ENCODE data around the gene TMEM150B.
A peak's percentile ranks its signal among the peaks of the same experiment; 100 is the strongest.

The TMEM150B gene

DNA sequence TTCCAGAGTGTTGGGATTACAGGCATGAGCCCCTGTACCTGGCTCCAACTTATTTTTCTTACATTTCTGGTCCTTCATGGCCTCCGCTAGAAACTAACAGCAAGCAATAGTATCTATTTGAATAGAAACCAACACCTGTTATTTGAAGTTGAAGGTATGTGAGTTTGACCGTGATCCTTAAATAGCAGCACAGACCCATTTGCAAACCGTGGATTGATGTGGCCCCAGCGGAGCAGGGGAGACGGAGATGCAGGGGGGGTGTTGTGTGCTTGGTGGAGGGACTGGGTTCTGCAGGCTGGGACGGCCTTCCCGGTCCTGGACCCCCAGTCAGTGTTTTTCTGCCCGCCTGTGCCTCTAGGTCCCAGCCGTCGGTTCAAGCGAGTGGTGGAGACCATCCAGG, 16.9 kb downstream of the TMEM150B start:
- TF ChIP-seq POLR2A (IDR thresholded peaks at IDR 0.05; ENCODE audit: low read depth, low read length) (no peak), TAF1 (IDR thresholded peaks at IDR 0.05; ENCODE audit: borderline replicate concordance, low read depth, low read length) (no peak), POLR2AphosphoS5 (IDR thresholded peaks at IDR 0.05; ENCODE audit: low read depth, low read length) (no peak)
- DNase-seq (ENCODE audit: insufficient read length) (no peak), FAIRE-seq (no peak)

DNA sequence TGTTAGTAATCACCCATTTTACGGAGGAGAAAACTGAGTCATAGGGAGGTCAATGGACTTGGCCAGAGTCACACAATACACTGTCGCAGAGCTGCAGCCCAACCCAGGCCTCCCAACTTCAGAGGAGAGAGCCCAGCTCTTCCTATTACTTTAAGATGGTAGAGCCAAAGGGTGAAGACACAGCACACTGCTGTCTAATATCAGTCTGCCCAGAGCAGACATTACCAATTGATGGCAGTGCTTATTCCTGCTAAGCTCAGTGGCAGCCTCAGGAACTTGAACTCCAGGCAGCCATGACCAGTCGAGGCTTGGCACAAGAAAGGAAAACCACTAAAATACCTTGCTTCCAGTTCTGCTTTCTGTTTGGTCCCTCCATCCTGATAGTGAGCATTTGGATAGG, 18.4 kb downstream of the TMEM150B start:
- no peak for FAIRE-seq
- no peak for DNase-seq (ENCODE audit: insufficient read length)

GRCh38 chr19:55305983-55306562, 19.1 kb downstream of the TMEM150B start:
- DNase-seq (ENCODE audit: insufficient read length) (no peak), FAIRE-seq (no peak)
- TF ChIP-seq POLR2AphosphoS5 (IDR thresholded peaks at IDR 0.05; ENCODE audit: low read depth, low read length), result no peak
- no peak for TF ChIP-seq POLR2A (IDR thresholded peaks at IDR 0.05; ENCODE audit: low read depth, low read length)
- TF ChIP-seq TAF1 (IDR thresholded peaks at IDR 0.05; ENCODE audit: borderline replicate concordance, low read depth, low read length), result no peak

More for the DNA sequence above, 18.4 kb downstream of the TMEM150B start:
- TF ChIP-seq POLR2A (IDR thresholded peaks at IDR 0.05; ENCODE audit: low read depth, low read length) (no peak), TAF1 (IDR thresholded peaks at IDR 0.05; ENCODE audit: borderline replicate concordance, low read depth, low read length) (no peak), POLR2AphosphoS5 (IDR thresholded peaks at IDR 0.05; ENCODE audit: low read depth, low read length) (no peak)

DNA sequence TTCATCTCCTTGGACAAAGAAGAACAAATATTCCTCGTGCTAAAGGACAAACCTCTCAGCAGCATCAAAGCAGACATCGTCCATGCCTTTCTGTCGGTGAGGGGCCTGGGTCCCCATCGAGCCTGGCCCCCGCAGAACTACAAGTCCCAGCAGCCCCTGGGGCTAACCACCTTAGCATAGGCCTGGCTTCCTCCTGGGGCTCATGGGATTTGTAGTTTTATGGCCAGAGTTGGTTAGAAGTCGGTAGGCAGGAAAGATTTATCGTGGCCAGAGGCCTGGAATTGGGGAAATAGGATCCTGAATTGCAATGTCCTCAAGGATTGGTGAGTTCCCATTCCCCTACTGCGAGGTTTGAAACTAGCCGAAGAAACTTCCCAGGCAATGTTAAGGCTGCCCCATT, 19.6 kb downstream of the TMEM150B start:
- TF ChIP-seq TAF1 (IDR thresholded peaks at IDR 0.05; ENCODE audit: borderline replicate concordance, low read depth, low read length) (no peak), POLR2AphosphoS5 (IDR thresholded peaks at IDR 0.05; ENCODE audit: low read depth, low read length) (no peak), POLR2A (IDR thresholded peaks at IDR 0.05; ENCODE audit: low read depth, low read length) (no peak)
- no peak for FAIRE-seq
- DNase-seq (ENCODE audit: insufficient read length), result peak; percentile 56

DNA sequence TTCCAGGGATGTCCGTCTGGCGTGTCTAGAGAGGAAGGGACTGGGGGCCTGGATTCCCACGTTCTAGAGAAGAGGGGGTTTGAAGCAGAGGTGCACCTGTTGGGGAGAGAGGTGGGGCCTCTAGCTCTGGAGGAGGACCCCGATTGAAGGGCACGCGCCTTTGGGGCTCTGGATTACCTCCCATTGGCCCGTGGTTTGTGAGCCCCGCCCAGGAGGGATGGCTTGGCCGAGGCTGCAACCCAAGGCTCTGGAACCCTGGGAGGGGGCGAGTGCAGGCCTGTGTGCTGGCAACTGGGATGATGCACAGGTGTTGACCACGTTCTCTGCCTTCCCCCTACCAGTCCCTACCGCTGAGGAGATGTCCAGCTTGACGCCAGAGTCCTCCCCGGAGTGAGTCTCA, 20.2 kb downstream of the TMEM150B start:
- no peak for TF ChIP-seq TAF1 (IDR thresholded peaks at IDR 0.05; ENCODE audit: borderline replicate concordance, low read depth, low read length)
- TF ChIP-seq POLR2AphosphoS5 (IDR thresholded peaks at IDR 0.05; ENCODE audit: low read depth, low read length), result no peak
- TF ChIP-seq POLR2A (IDR thresholded peaks at IDR 0.05; ENCODE audit: low read depth, low read length), result no peak
- DNase-seq (ENCODE audit: insufficient read length) (no peak), FAIRE-seq (no peak)

DNA sequence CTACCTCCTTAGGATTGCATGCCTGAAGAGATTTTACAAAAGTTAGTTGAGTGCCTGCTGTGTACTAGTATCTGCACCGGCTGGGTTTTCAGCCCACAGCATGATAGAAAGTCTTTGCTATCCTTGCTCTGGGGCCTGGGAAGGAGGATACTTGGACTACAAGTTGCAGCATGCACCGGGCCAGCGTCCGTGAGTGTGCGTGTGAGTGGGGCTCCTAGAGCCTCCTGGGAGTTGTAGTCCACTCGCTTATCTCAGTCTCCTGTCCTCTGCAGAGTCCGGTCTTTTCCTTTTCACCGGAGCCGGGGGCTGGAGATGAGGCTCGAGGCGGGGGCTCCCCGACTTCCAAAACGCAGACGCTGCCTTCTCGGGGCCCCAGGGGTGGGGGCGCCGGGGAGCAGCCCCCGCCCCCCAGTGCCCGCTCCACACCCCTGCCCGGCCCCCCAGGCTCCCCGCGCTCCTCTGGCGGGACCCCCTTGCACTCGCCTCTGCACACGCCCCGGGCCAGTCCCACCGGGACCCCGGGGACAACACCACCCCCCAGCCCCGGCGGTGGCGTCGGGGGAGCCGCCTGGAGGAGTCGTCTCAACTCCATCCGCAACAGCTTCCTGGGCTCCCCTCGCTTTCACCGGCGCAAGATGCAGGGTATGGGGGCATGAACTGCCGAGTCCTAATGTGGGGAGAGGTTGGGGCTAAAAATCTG, 20.7 kb downstream of the TMEM150B start:
- TF ChIP-seq POLR2A (IDR thresholded peaks at IDR 0.05; ENCODE audit: low read depth, low read length) (no peak), POLR2AphosphoS5 (IDR thresholded peaks at IDR 0.05; ENCODE audit: low read depth, low read length) (no peak), TAF1 (IDR thresholded peaks at IDR 0.05; ENCODE audit: borderline replicate concordance, low read depth, low read length) (no peak)
- DNase-seq (ENCODE audit: insufficient read length), result peak; percentile 69
- FAIRE-seq, result no peak

DNA sequence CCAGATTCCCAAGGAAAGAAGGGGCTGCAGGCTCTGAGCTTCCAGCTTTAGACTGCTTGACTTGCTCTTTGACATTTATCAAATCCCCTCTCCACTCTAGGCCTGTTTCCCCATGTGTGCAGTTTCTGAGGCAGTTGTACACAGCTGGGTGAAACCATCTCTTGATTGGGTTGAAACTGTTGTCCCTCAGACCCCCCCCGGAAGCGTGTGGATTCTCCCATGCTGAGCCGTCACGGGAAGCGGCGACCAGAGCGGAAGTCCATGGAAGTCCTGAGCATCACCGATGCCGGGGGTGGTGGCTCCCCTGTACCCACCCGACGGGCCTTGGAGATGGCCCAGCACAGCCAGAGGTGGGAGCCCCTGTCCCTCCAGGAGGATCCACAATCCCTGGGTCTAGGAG, 21.7 kb downstream of the TMEM150B start:
- FAIRE-seq (no peak), DNase-seq (ENCODE audit: insufficient read length) (no peak)
- no peak for TF ChIP-seq POLR2AphosphoS5 (IDR thresholded peaks at IDR 0.05; ENCODE audit: low read depth, low read length)
- no peak for TF ChIP-seq TAF1 (IDR thresholded peaks at IDR 0.05; ENCODE audit: borderline replicate concordance, low read depth, low read length)
- TF ChIP-seq POLR2A (IDR thresholded peaks at IDR 0.05; ENCODE audit: low read depth, low read length), result no peak

- no peak for FAIRE-seq
- TF ChIP-seq POLR2AphosphoS5 (IDR thresholded peaks at IDR 0.05; ENCODE audit: low read depth, low read length) (no peak), POLR2A (IDR thresholded peaks at IDR 0.05; ENCODE audit: low read depth, low read length) (no peak), TAF1 (IDR thresholded peaks at IDR 0.05; ENCODE audit: borderline replicate concordance, low read depth, low read length) (no peak)
- DNase-seq (ENCODE audit: insufficient read length), result no peak
These were observed 22.8 kb downstream of the TMEM150B start for GRCh38 chr19:55302318-55302703.

- DNase-seq (ENCODE audit: insufficient read length) (peak; percentile 98), FAIRE-seq (peak; percentile 94)
- TF ChIP-seq TAF1 (IDR thresholded peaks at IDR 0.05; ENCODE audit: borderline replicate concordance, low read depth, low read length) (no peak), POLR2A (IDR thresholded peaks at IDR 0.05; ENCODE audit: low read depth, low read length) (no peak), POLR2AphosphoS5 (IDR thresholded peaks at IDR 0.05; ENCODE audit: low read depth, low read length) (no peak)
These were observed 23.5 kb downstream of the TMEM150B start for GRCh38 chr19:55301459-55302317.

- TF ChIP-seq POLR2A (IDR thresholded peaks at IDR 0.05; ENCODE audit: low read depth, low read length) (no peak), POLR2AphosphoS5 (IDR thresholded peaks at IDR 0.05; ENCODE audit: low read depth, low read length) (no peak), TAF1 (IDR thresholded peaks at IDR 0.05; ENCODE audit: borderline replicate concordance, low read depth, low read length) (no peak)
- DNase-seq (ENCODE audit: insufficient read length), result no peak
- FAIRE-seq, result no peak
These were observed 24.2 kb downstream of the TMEM150B start for GRCh38 chr19:55300886-55301458.

DNA sequence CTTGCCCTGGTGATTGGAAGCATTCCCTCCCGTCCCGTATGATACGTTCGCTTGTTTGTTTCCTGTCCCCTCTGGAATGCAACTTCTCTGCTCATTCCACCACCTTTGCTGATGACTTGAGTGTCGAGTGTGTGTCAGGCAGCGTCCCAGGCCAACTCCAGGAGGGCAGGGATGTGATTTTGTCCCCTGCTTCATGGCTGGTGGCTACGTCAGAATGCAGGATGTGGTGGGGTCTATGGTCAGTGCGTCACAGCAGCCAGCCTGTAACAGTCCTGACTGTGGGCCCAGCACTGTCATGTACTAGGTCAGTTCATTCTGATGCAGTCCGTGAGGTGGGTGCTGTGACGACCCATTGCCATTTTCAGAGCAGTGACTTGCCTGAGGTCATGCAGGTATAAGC, 25.1 kb downstream of the TMEM150B start:
- TF ChIP-seq POLR2A (IDR thresholded peaks at IDR 0.05; ENCODE audit: low read depth, low read length), result no peak
- no peak for TF ChIP-seq TAF1 (IDR thresholded peaks at IDR 0.05; ENCODE audit: borderline replicate concordance, low read depth, low read length)
- TF ChIP-seq POLR2AphosphoS5 (IDR thresholded peaks at IDR 0.05; ENCODE audit: low read depth, low read length), result no peak
- DNase-seq (ENCODE audit: insufficient read length) (no peak), FAIRE-seq (no peak)
